Testis (tissue), 3 donors: ENCODE measurements around the gene ULK4. TPM values are rescaled to one million over a fixed set of nuclear protein-coding genes. Genes with fewer than 3 reads are reported as not detected.

Experiments used
- DNase-seq: peaks from one replicate; pipeline ENCODE4 v3.0.0-alpha.2; 2019
- H3K27ac ChIP-seq, 2 donors: fragments of 200-600 bp; sonication (generic); one replicate each; pipeline ENCODE4 v1.5.1; 2019
- H3K27me3 ChIP-seq: fragments of 200-600 bp; sonication (generic); one replicate; pipeline ENCODE4 v1.5.1; 2019
- H3K36me3 ChIP-seq: fragments of 200-600 bp; sonication (generic); one replicate; pipeline ENCODE4 v1.5.1; 2017; ENCODE audit warnings: low read depth; ENCODE audit errors: missing control alignments
- H3K4me1 ChIP-seq: fragments of 200-600 bp; sonication (generic); one replicate; pipeline ENCODE4 v1.5.1; 2019
- H3K4me3 ChIP-seq, 2 donors: fragments of 200-600 bp; sonication (generic); one replicate each; pipeline ENCODE4 v1.5.1; 2017 to 2019
- H3K9me3 ChIP-seq: fragments of 200-600 bp; sonication (generic); one replicate; pipeline ENCODE4 v1.5.1; 2017
- CTCF ChIP-seq, 3 experiments: fragments of 450-650 bp in 2 of 3; fragments of 200-600 bp in 1 of 3; sonication (generic) in 1 of 3; IDR thresholded peaks; one replicate each; pipeline ENCODE4 v1.5.1; 2016 to 2019; ENCODE audit warnings: antibody characterized with exemption in 3 of 3, mild to moderate bottlenecking in 2 of 3, moderate library complexity in 1 of 3
- POLR2A ChIP-seq: fragments of 450-650 bp; IDR thresholded peaks from one replicate; pipeline ENCODE4 v1.6.1; 2017; ENCODE audit warnings: antibody characterized with exemption, mild to moderate bottlenecking, moderate library complexity
- WGBS, 2 donors: methylation state at CpG; one replicate each; pipeline ENCODE4 v1.1.5; 2018; 5-methylcytosine and 5-hydroxymethylcytosine counted together
- intact Hi-C: fragments of 100-400 bp; cut with DNase I; formaldehyde crosslinking; loops from one replicate; pipeline ENCODE4 v1.15.1; 2023; ENCODE audit warnings: low total_unique reads
- polyA plus RNA-seq: library from polyadenylated mRNA; stranded (reverse); fragments of 350-450 nt; fragmentation: Illumina TruSeq; extraction: RNeasy Lipid Tissue Mini Kit (QIAGEN cat#74804); gene quantifications from one replicate; pipeline ENCODE4 v1.2.3, GENCODE V29; 2014; ENCODE audit warnings: low read depth, low replicate concordance; ENCODE audit not compliant: insufficient read depth
- total RNA-seq, 2 donors: library from RNA; depleted of rRNA; stranded (reverse); fragments of >200 nt; gene quantifications; one replicate each; pipeline ENCODE4 v1.2.3, GENCODE V29; 2016

Gene ULK4
- total and polyA plus RNA-seq, 3 donors from 2014 or later = 45.7 to 91.6 (median 47.4) TPM

GRCh38 chr3:41250825-41251224 lies 711.1 kb downstream of the ULK4 start:
- no peaks in the 10 kb centered on the region for H3K9me3 ChIP-seq

GRCh38 chr3:41249318-41249717 lies 712.6 kb downstream of the ULK4 start:
- Histone ChIP-seq H3K9me3 (no peaks in the 10 kb centered on the region), H3K27me3 (no peaks in the 10 kb centered on the region), H3K4me1 (no peaks in the 10 kb centered on the region), H3K27ac (no peak overlapping the region), H3K4me3 (no peak overlapping the region), H3K36me3 (no peaks in the 10 kb centered on the region)
- TF ChIP-seq POLR2A (no peak), CTCF (IDR thresholded peaks at IDR 0.05) (no peak)
- intact Hi-C loops = no loop called here
- DNase-seq = no peak
- 90 to 94% methylated on average over 3 of the region's 3 CpGs for WGBS, 2 donors

More at GRCh38 chr3:41250825-41251224, 711.1 kb downstream of the ULK4 start:
- intact Hi-C loops = no loop called here
- Histone ChIP-seq H3K4me3 (no peak overlapping the region), H3K36me3 (no peaks in the 10 kb centered on the region), H3K27ac (no peak overlapping the region), H3K27me3 (no peaks in the 10 kb centered on the region), H3K4me1 (no peaks in the 10 kb centered on the region)
- 74 to 86% methylated on average over 2 of the region's 2 CpGs for WGBS, 2 donors
- DNase-seq = no peak
- TF ChIP-seq CTCF (IDR thresholded peaks at IDR 0.05) = no peak

GRCh38 chr3:41248525-41248924 lies 713.4 kb downstream of the ULK4 start:
- 48 to 59% methylated on average over 2 to 3 of the region's 3 CpGs for WGBS, 2 donors
- no peak for TF ChIP-seq CTCF (IDR thresholded peaks at IDR 0.05)
- no peak for TF ChIP-seq POLR2A
- no peaks in the 10 kb centered on the region for H3K4me1 ChIP-seq
- H3K36me3 ChIP-seq = no peaks in the 10 kb centered on the region
- H3K9me3 ChIP-seq = no peaks in the 10 kb centered on the region
- no peaks in the 10 kb centered on the region for H3K27me3 ChIP-seq
- no peak for DNase-seq
- no peak overlapping the region for H3K27ac ChIP-seq
- H3K4me3 ChIP-seq = no peak overlapping the region
- intact Hi-C loops = no loop called here

GRCh38 chr3:41247055-41248004 lies 714.6 kb downstream of the ULK4 start:
- intact Hi-C loops = no loop called here
- no peak for TF ChIP-seq POLR2A
- TF ChIP-seq CTCF (IDR thresholded peaks at IDR 0.05) = no peak
- no peaks in the 10 kb centered on the region for H3K36me3 ChIP-seq
- no peaks in the 10 kb centered on the region for H3K4me1 ChIP-seq
- no peak overlapping the region for H3K4me3 ChIP-seq
- 76 to 87% methylated on average over 11 to 12 of the region's 12 CpGs for whole genome bisulfite sequencing, 2 donors
- H3K9me3 ChIP-seq = no peaks in the 10 kb centered on the region
- H3K27me3 ChIP-seq = no peaks in the 10 kb centered on the region
- DNase-seq = no peak
- H3K27ac ChIP-seq = no peak overlapping the region
